CD14-positive monocyte (primary cell): Measurements from ENCODE around the gene LTBP4. TPM values are rescaled to one million over a fixed set of nuclear protein-coding genes. Genes with fewer than 3 reads are reported as not detected.
A peak's percentile ranks its signal among the peaks of the same experiment; 100 is the strongest.

Experiments used
- DNase-seq, 3 donors: peaks; one replicate each; pipeline ENCODE4 v3.0.0-alpha.2; 2011 to 2022
- H2AFZ ChIP-seq: 2 replicates; pipeline ENCODE4 v1.6.0; 2012; ENCODE audit warnings: mild to moderate bottlenecking, low read depth, low read length, inconsistent platforms; ENCODE audit not compliant: insufficient read depth, poor library complexity, severe bottlenecking
- H3K27ac ChIP-seq, 2 donors: 1 replicate in 1 of 2; 2 replicates in 1 of 2; pipeline ENCODE4 v1.5.1; 2012 to 2013; ENCODE audit warnings: low read length in 2 of 2, control low read depth in 1 of 2, inconsistent platforms in 1 of 2, low read depth in 1 of 2, mild to moderate bottlenecking in 1 of 2
- H3K27me3 ChIP-seq, 2 donors: one replicate each; pipeline versions ENCODE4 v1.6.0 to v1.6.1; 2011 to 2013; ENCODE audit warnings: low read length in 2 of 2; ENCODE audit not compliant: control insufficient read depth in 2 of 2, insufficient read depth in 2 of 2
- H3K36me3 ChIP-seq, 2 donors: replicated peaks in 1 of 2; 1 replicate in 1 of 2; 2 replicates in 1 of 2; pipeline versions ENCODE4 v1.5.1 to v1.6.1; 2012 to 2013; ENCODE audit warnings: low read length in 2 of 2, control low read depth in 1 of 2, inconsistent platforms in 1 of 2, mild to moderate bottlenecking in 1 of 2; ENCODE audit not compliant: insufficient read depth in 2 of 2, control insufficient read depth in 1 of 2
- H3K4me1 ChIP-seq, 2 donors: 1 replicate in 1 of 2; 2 replicates in 1 of 2; pipeline versions ENCODE4 v1.5.1 to v1.6.1; 2012 to 2013; ENCODE audit warnings: low read length in 2 of 2, control low read depth in 1 of 2, inconsistent platforms in 1 of 2, mild to moderate bottlenecking in 1 of 2, moderate library complexity in 1 of 2; ENCODE audit not compliant: insufficient read depth in 2 of 2, control insufficient read depth in 1 of 2
- H3K4me2 ChIP-seq: replicated peaks from 2 replicates; pipeline ENCODE3; 2012; ENCODE audit warnings: low read length, moderate library complexity, mild to moderate bottlenecking; ENCODE audit not compliant: poor library complexity, severe bottlenecking; ENCODE audit errors: extremely low read depth
- H3K4me3 ChIP-seq, 3 experiments: fragments of 200-600 bp in 1 of 3; sonication (generic) in 1 of 3; replicated peaks in 1 of 3; 1 replicate in 2 of 3; 2 replicates in 1 of 3; pipeline ENCODE4 v1.5.1; 2011 to 2013; ENCODE audit warnings: low read length in 3 of 3, mild to moderate bottlenecking in 3 of 3, control low read depth in 2 of 3, low read depth in 2 of 3, inconsistent platforms in 1 of 3, moderate library complexity in 1 of 3
- H3K79me2 ChIP-seq: 2 replicates; pipeline ENCODE4 v1.6.0; 2012; ENCODE audit warnings: mild to moderate bottlenecking, control low read depth, inconsistent platforms, low read length, moderate library complexity; ENCODE audit not compliant: insufficient read depth
- H3K9ac ChIP-seq: 2 replicates; pipeline ENCODE4 v1.6.0; 2017; ENCODE audit warnings: low read length, mild to moderate bottlenecking; ENCODE audit not compliant: insufficient read depth, poor library complexity, severe bottlenecking
- H3K9me3 ChIP-seq, 2 donors: replicated peaks in 1 of 2; 1 replicate in 1 of 2; 2 replicates in 1 of 2; pipeline versions ENCODE4 v1.5.1 to v1.6.1; 2012 to 2013; ENCODE audit warnings: low read length in 2 of 2, control low read depth in 1 of 2; ENCODE audit not compliant: control insufficient read depth in 1 of 2, insufficient read depth in 1 of 2
- H4K20me1 ChIP-seq: 2 replicates; pipeline ENCODE4 v1.6.0; 2012; ENCODE audit warnings: mild to moderate bottlenecking, low read length, control low read depth, moderate library complexity; ENCODE audit not compliant: insufficient read depth
- H3K27ac Mint-ChIP-seq, 7 donors: one replicate each; pipeline ENCODE4 v1.8.0; 2020; ENCODE audit warnings: mild to moderate bottlenecking in 7 of 7, mixed read lengths in 7 of 7, moderate library complexity in 6 of 7, inconsistent platforms in 2 of 7
- H3K27me3 Mint-ChIP-seq, 3 donors: one replicate each; pipeline ENCODE4 v1.8.0; 2021 to 2022; ENCODE audit warnings: low read depth in 3 of 3, mild to moderate bottlenecking in 3 of 3, mixed read lengths in 3 of 3, moderate library complexity in 3 of 3, inconsistent platforms in 1 of 3
- H3K36me3 Mint-ChIP-seq, 2 donors: one replicate each; pipeline ENCODE4 v1.8.0; 2020; ENCODE audit warnings: mixed read lengths in 2 of 2, inconsistent platforms in 1 of 2, mild to moderate bottlenecking in 1 of 2
- H3K4me1 Mint-ChIP-seq: one replicate; pipeline ENCODE4 v1.8.0; 2020; ENCODE audit warnings: mild to moderate bottlenecking, mixed read lengths
- H3K4me3 Mint-ChIP-seq, 2 donors: one replicate each; pipeline ENCODE4 v1.8.0; 2020; ENCODE audit warnings: mild to moderate bottlenecking in 2 of 2, mixed read lengths in 2 of 2, moderate library complexity in 1 of 2
- H3K9me3 Mint-ChIP-seq, 7 donors: one replicate each; pipeline ENCODE4 v1.8.0; 2020 to 2022; ENCODE audit warnings: mixed read lengths in 7 of 7, mild to moderate bottlenecking in 6 of 7, moderate library complexity in 6 of 7, inconsistent platforms in 2 of 7
- CTCF ChIP-seq: fragments of 200-600 bp; IDR thresholded peaks from one replicate; pipeline ENCODE4 v1.8.0; 2022; ENCODE audit warnings: antibody characterized with exemption, mild to moderate bottlenecking
- WGBS: methylation state at CpG from one replicate; pipeline ENCODE4 v1.1.5; 2013; ENCODE audit warnings: missing lambda C conversion rate; ENCODE audit not compliant: insufficient coverage; 5-methylcytosine and 5-hydroxymethylcytosine counted together
- intact Hi-C, 2 donors: fragments of 100-400 bp; cut with micrococcal nuclease; formaldehyde crosslinking; loops; one replicate each; pipeline versions ENCODE4 v1.15.0 to v1.15.1; 2023
- polyA plus RNA-seq, 3 donors: library from polyadenylated mRNA; depleted of rRNA in 1 of 3; unstranded in 2 of 3; stranded (reverse) in 1 of 3; fragments of 300-500 nt in 2 of 3; fragments of >200 nt in 1 of 3; fragmentation: Illumina TruSeq in 2 of 3; gene quantifications; 1 replicate in 2 of 3; 2 replicates in 1 of 3; pipeline ENCODE4 v1.2.3, GENCODE V29; 2012 to 2021

Gene LTBP4
- polyA plus RNA-seq, 3 donors = 3.8 to 38.7 (median 8.0) TPM

- Mint-ChIP-seq H3K36me3 (peaks cover 5 to 8% of the 10 kb centered on the region in 2 donors), H3K4me1 (peaks cover 9% of the 10 kb centered on the region), H3K4me3 (peak overlapping the region; percentile 74 to 90), H3K27ac (peak overlapping the region in 4 of 7 donors; percentile 10 to 48 (median 39)), H3K27me3 (peaks cover 12 to 22% (median 17%) of the 10 kb centered on the region in 3 donors), H3K9me3 (peaks cover 0 to 8% (median 2%) of the 10 kb centered on the region in 7 donors)
- Histone ChIP-seq H3K9me3 (peaks cover 0 to 1% of the 10 kb centered on the region in 2 donors), H3K27ac (no peak overlapping the region), H4K20me1 (no peaks in the 10 kb centered on the region), H3K79me2 (no peaks in the 10 kb centered on the region), H2AFZ (peak overlapping the region; percentile 83), H3K27me3 (peaks cover 0 to 7% of the 10 kb centered on the region in 2 donors), H3K9ac (no peak overlapping the region), H3K4me3 (peak overlapping the region in 1 of 3 experiments; percentile 82), H3K4me1 (peaks cover 10 to 16% of the 10 kb centered on the region in 2 donors), H3K4me2 (peak overlapping the region; percentile 92), H3K36me3 (peaks cover 0 to 8% of the 10 kb centered on the region in 2 donors)
- WGBS = 53% methylated on average over 10 of the region's 24 CpGs
- peak; percentile 27 to 77 (median 32) for DNase-seq
- intact Hi-C loops = loop anchor here (2.0 to 5.0 kb wide), 4 partner anchors 153 to 483 kb away; no protein-coding TSS in a partner anchor
- TF ChIP-seq CTCF = no peak
Measured at GRCh38 chr19:40663695-40664692, 62.8 kb downstream of the LTBP4 start.

- no peak for TF ChIP-seq CTCF
- H3K4me3 ChIP-seq = no peak overlapping the region
- H3K27ac ChIP-seq = no peak overlapping the region
- H3K79me2 ChIP-seq = no peaks in the 10 kb centered on the region
- no peaks in the 10 kb centered on the region for H4K20me1 ChIP-seq
- H3K27me3 ChIP-seq = peaks cover 0 to 7% of the 10 kb centered on the region in 2 donors
- peaks cover 9% of the 10 kb centered on the region for H3K4me1 Mint-ChIP-seq
- peaks cover 10 to 16% of the 10 kb centered on the region in 2 donors for H3K4me1 ChIP-seq
- H3K4me3 Mint-ChIP-seq = no peak overlapping the region
- H3K9me3 ChIP-seq = peaks cover 9 to 10% of the 10 kb centered on the region in 2 donors
- peak overlapping the region in 1 of 7 donors; percentile 37 for H3K27ac Mint-ChIP-seq
- no peak overlapping the region for H3K4me2 ChIP-seq
- H3K9me3 Mint-ChIP-seq = peaks cover 2 to 15% (median 10%) of the 10 kb centered on the region in 7 donors
- H3K9ac ChIP-seq = no peak overlapping the region
- intact Hi-C loops = no loop called here
- H3K36me3 Mint-ChIP-seq = peaks cover 22 to 24% of the 10 kb centered on the region in 2 donors
- H3K36me3 ChIP-seq = peaks cover 2 to 24% of the 10 kb centered on the region in 2 donors
- H2AFZ ChIP-seq = no peak overlapping the region
- WGBS = 97% methylated on average over 6 of the region's 14 CpGs
- peaks cover 12 to 22% (median 15%) of the 10 kb centered on the region in 3 donors for H3K27me3 Mint-ChIP-seq
- no peak for DNase-seq
Measured at GRCh38 chr19:40666803-40667438, 65.8 kb downstream of the LTBP4 start.
